ENCODE results near the gene RALGPS2. TPM values are rescaled to one million over a fixed set of nuclear protein-coding genes. Genes with fewer than 3 reads are reported as not detected.

RALGPS2 gene
- total and polyA plus RNA-seq, 9 of the 15 experiments (the other 6 are each of a cell fraction or from before 2014, with no cell fraction given) = 0.28 to 6.5 (median 2.6) TPM

- TF ChIP-seq JUN (IDR thresholded peaks at IDR 0.05; ENCODE audit: borderline replicate concordance, low read depth, low read length) (no peak), JUN (CRISPR knock-in tag; IDR thresholded peaks at IDR 0.05; ENCODE audit: borderline replicate concordance) (no peak), SMARCC2 (IDR thresholded peaks at IDR 0.05; ENCODE audit: low read depth) (no peak), MGA (IDR thresholded peaks at IDR 0.05) (peak; percentile 59; the same call in 1 of the 2 replicates), ZNF311 (CRISPR knock-in tag; IDR thresholded peaks at IDR 0.05) (peak; percentile 41; the same call in 1 of the 2 replicates), NR3C1 (CRISPR knock-in tag; IDR thresholded peaks at IDR 0.05) (0 out of 2 replicates have a peak, but pooled peaks have one; percentile 76), MAZ (CRISPR knock-in tag; conservative IDR thresholded peaks at IDR 0.05 in 1 of 2, IDR thresholded peaks at IDR 0.05 in 1 of 2) (peak; percentile 24 to 88; a peak in 3 of 4 replicates)
These were observed at the start of gene RALGPS2 (continued) for GRCh38 chr1:178724728-178725465.
